Stimulated activated CD4-positive, alpha-beta T cell treated with anti-CD3 and anti-CD28 coated beads, Interleukin-2, amount 100 ng/mL, for 48 hours (primary cell): Measurements from ENCODE around the gene DDX39A.
A peak's percentile ranks its signal among the peaks of the same experiment; 100 is the strongest.
"Not testable (repeated sequence)": the region's sequence is repeated elsewhere in the genome, so short reads cannot be mapped to it uniquely, and the experiment has no call there.

Experiments used
- DNase-seq, 2 donors: peaks; one replicate each; pipeline ENCODE4 v3.0.0-alpha.2; 2020

DDX39A gene

GRCh38 chr19:14383661-14384555 lies 35.2 kb downstream of the DDX39A start:
- no peak for DNase-seq

GRCh38 chr19:14381689-14382474 lies 37.3 kb downstream of the DDX39A start:
- DNase-seq: peak in 1 of 2 donors; percentile 70

- DNase-seq: no peak
Measured at GRCh38 chr19:14379294-14380065, 39.7 kb downstream of the DDX39A start.

- DNase-seq: no peak
Measured at GRCh38 chr19:14378890-14379289, 40.3 kb downstream of the DDX39A start.

- no peak for DNase-seq
Measured at GRCh38 chr19:14377883-14378328, 41.2 kb downstream of the DDX39A start.

GRCh38 chr19:14375582-14376291 lies 43.4 kb downstream of the DDX39A start:
- no peak for DNase-seq

GRCh38 chr19:14375055-14375581 lies 44.0 kb downstream of the DDX39A start:
- DNase-seq: no peak

GRCh38 chr19:14374313-14374712 lies 44.8 kb downstream of the DDX39A start:
- DNase-seq: not testable (repeated sequence)

GRCh38 chr19:14372384-14373077 lies 46.6 kb downstream of the DDX39A start:
- not testable (repeated sequence) for DNase-seq

- no peak for DNase-seq
Measured at GRCh38 chr19:14371301-14371821, 47.8 kb downstream of the DDX39A start.

GRCh38 chr19:14370940-14371280 lies 48.2 kb downstream of the DDX39A start:
- no peak for DNase-seq

GRCh38 chr19:14370169-14370939 lies 48.8 kb downstream of the DDX39A start:
- no peak for DNase-seq

GRCh38 chr19:14369399-14370168 lies 49.6 kb downstream of the DDX39A start:
- peak; percentile 80 to 81 for DNase-seq

GRCh38 chr19:14368011-14368513 lies 51.1 kb downstream of the DDX39A start:
- DNase-seq: no peak

- DNase-seq: no peak
Measured at GRCh38 chr19:14367016-14367415, 52.1 kb downstream of the DDX39A start.

- DNase-seq: peak; percentile 80
Measured at GRCh38 chr19:14366529-14366928, 52.6 kb downstream of the DDX39A start.

- not testable (repeated sequence) for DNase-seq
Measured at GRCh38 chr19:14364098-14364443, 55.1 kb downstream of the DDX39A start.

- DNase-seq: peak in 1 of 2 donors; percentile 60
Measured at GRCh38 chr19:14363183-14364097, 55.7 kb downstream of the DDX39A start.
